Ovary (tissue), 9 donors: ENCODE results near the gene EMC8. TPM values are rescaled to one million over a fixed set of nuclear protein-coding genes. Genes with fewer than 3 reads are reported as not detected.
A peak's percentile ranks its signal among the peaks of the same experiment; 100 is the strongest.

Experiments
- DNase-seq, 5 donors: peaks; one replicate each; pipeline ENCODE4 v3.0.0-alpha.2; 2019 to 2020
- H3K27ac ChIP-seq, 2 donors: fragments of 200-600 bp; one replicate each; pipeline versions ENCODE4 v1.5.1 to v1.8.0; 2019 to 2022
- H3K27me3 ChIP-seq: fragments of 200-600 bp; one replicate; pipeline ENCODE4 v1.8.0; 2022
- H3K36me3 ChIP-seq: fragments of 200-600 bp; sonication (generic); one replicate; pipeline ENCODE4 v1.5.1; 2019
- H3K4me1 ChIP-seq: one replicate; pipeline ENCODE4 v1.8.1; 2013; ENCODE audit warnings: mild to moderate bottlenecking, moderate library complexity; ENCODE audit not compliant: insufficient read depth
- H3K4me3 ChIP-seq: fragments of 200-600 bp; sonication (generic); one replicate; pipeline ENCODE4 v1.5.1; 2017
- H3K9me3 ChIP-seq, 2 donors: fragments of 200-600 bp in 1 of 2; sonication (generic) in 1 of 2; one replicate each; pipeline versions ENCODE4 v1.5.1 to v1.8.1; 2013 to 2019; ENCODE audit warnings: mild to moderate bottlenecking in 1 of 2, moderate library complexity in 1 of 2
- CTCF ChIP-seq, 3 donors: fragments of 450-650 bp in 2 of 3; fragments of 200-600 bp in 1 of 3; IDR thresholded peaks; one replicate each; pipeline versions ENCODE4 v1.5.1 to v1.8.0; 2016 to 2022; ENCODE audit warnings: antibody characterized with exemption in 3 of 3, mild to moderate bottlenecking in 1 of 3
- EP300 ChIP-seq: sonication (generic); formaldehyde crosslinking; IDR thresholded peaks from one replicate; pipeline ENCODE4 v1.6.1; 2017; ENCODE audit warnings: antibody characterized with exemption
- POLR2A ChIP-seq: fragments of 450-650 bp; IDR thresholded peaks from one replicate; pipeline ENCODE4 v1.6.1; 2017; ENCODE audit warnings: antibody characterized with exemption, mild to moderate bottlenecking, moderate library complexity
- WGBS, 3 donors: extraction: QIAGEN DNeasy Blood & Tissue Kit in 1 of 3; methylation state at CpG; one replicate each; pipeline versions ENCODE4 v1.1.5 to v1.1.7; 2013 to 2017; 5-methylcytosine and 5-hydroxymethylcytosine counted together
- intact Hi-C, 4 donors: fragments of 100-400 bp; cut with DNase I; formaldehyde crosslinking; loops; one replicate each; pipeline versions ENCODE4 v1.11.0 to v1.15.1; 2022 to 2023
- microRNA counts: library from miRNA; unstranded; fragments of <30 nt; microRNA quantifications from one replicate; lab custom pipeline; 2016
- microRNA-seq, 3 donors: library from miRNA; unstranded; fragments of <30 nt; microRNA quantifications; one replicate each; pipeline versions ENCODE4 to v1.2.0, GENCODE V29; 2019 to 2020
- polyA plus RNA-seq, 2 donors: library from polyadenylated mRNA; stranded (reverse); fragments of 200-250 nt in 1 of 2; fragments of 350-450 nt in 1 of 2; fragmentation: Illumina TruSeq in 1 of 2; extraction: RNeasy Lipid Tissue Mini Kit (QIAGEN cat#74804) in 1 of 2; gene quantifications; one replicate each; pipeline ENCODE4 v1.2.3, GENCODE V29; 2013 to 2014
- small RNA-seq: library from RNA; depleted of rRNA; stranded (forward); fragments of <200 nt; gene quantifications from one replicate; pipeline ENCODE3, GENCODE V24; 2016
- total RNA-seq, 7 donors: library from RNA; depleted of rRNA in 2 of 7; stranded (reverse); fragments of >200 nt in 2 of 7; fragmentation: NEBNext Ultra II Directional in 3 of 7; extraction: Animal tissue kit (Norgen Biotek cat#: 25700) in 3 of 7; gene quantifications; one replicate each; pipeline versions ENCODE4 v1.1.0 to v1.2.4, GENCODE V29; 2016 to 2023
- donor health status: DM: no; HTN: no; CAD: no; lungs with moderate emphysema.
- donor health status: DM: no; HTN: no; CAD: no.
- donor health status: Bipolar disorder and iron deficiency.
- donor health status: DM: yes; HTN: yes; CAD: no.
- donor health status: DM: no; HTN: no; CAD: no.
- donor health status: DM: yes; HTN: yes; CAD: no.

The EMC8 gene
- total and polyA plus RNA-seq, 9 donors = 9.4 to 32.5 (median 20.2) TPM

GRCh38 chr16:85729452-85730185 lies 69.7 kb downstream of the EMC8 start:
- intact Hi-C loops = no loop called here
- H3K9me3 ChIP-seq = no peaks in the 10 kb centered on the region
- H3K4me1 ChIP-seq = no peaks in the 10 kb centered on the region
- no peak for DNase-seq
- WGBS, 3 donors = 77 to 85% (median 84%) methylated on average over 16 of the region's 16 CpGs
- no peaks in the 10 kb centered on the region for H3K27me3 ChIP-seq
- no peak overlapping the region for H3K27ac ChIP-seq
- TF ChIP-seq CTCF (IDR thresholded peaks at IDR 0.05) (no peak), EP300 (no peak), POLR2A (no peak)
- no peaks in the 10 kb centered on the region for H3K36me3 ChIP-seq
- H3K4me3 ChIP-seq = no peak overlapping the region

GRCh38 chr16:85728879-85729278 lies 70.5 kb downstream of the EMC8 start:
- Histone ChIP-seq H3K4me3 (no peak overlapping the region), H3K27ac (no peak overlapping the region), H3K36me3 (no peaks in the 10 kb centered on the region), H3K4me1 (no peaks in the 10 kb centered on the region), H3K27me3 (no peaks in the 10 kb centered on the region), H3K9me3 (no peaks in the 10 kb centered on the region)
- intact Hi-C loops = no loop called here
- TF ChIP-seq EP300 = no peak
- TF ChIP-seq CTCF (IDR thresholded peaks at IDR 0.05) = no peak
- no peak for TF ChIP-seq POLR2A
- 66 to 76% (median 76%) methylated on average over 7 of the region's 7 CpGs for WGBS, 3 donors
- no peak for DNase-seq

MicroRNA genes within 50 kb of the gene (microRNA counts, 767-probe panel; counts per million panel counts)
- microRNA hsa-miR-1910 (lab: Ali Mortazavi, UCI) = 530 counts per million, percentile 78 among the panel's probes with 10 or more counts

Small RNA genes lying within 50 kb of the gene (microRNA-seq; reads per million reads assigned to microRNA genes)
- gene MIR1910 = 0 reads per million in 3 donors

Small RNA genes lying within 50 kb of the gene (small RNA-seq; reads per million reads assigned to genes)
- not detected for gene RNU1-103P

Other genes starting within 250 kb of the EMC8 start
- gene GSE1, start 186.2 kb downstream of the EMC8 start, total RNA-seq = 100 to 1,000 TPM in 4 of 7 donors, 10 to 100 TPM in 3; 37.4 to 212 (median 130) TPM
- 10 to 100 TPM; 32.9 to 36.1 TPM for gene GSE1, start 186.2 kb downstream of the EMC8 start, polyA plus RNA-seq
- gene GINS2, start 110.6 kb downstream of the EMC8 start, total RNA-seq = 1 to 10 TPM in 3 of 7 donors, under 1 TPM in 4; 0.23 to 1.6 (median 0.95) TPM
- gene GINS2, start 110.6 kb downstream of the EMC8 start, polyA plus RNA-seq = 1 to 10 TPM; 1.4 to 1.6 TPM
- gene C16orf74, start 48.4 kb downstream of the EMC8 start, total RNA-seq = 1 to 10 TPM in 1 of 7 donors, under 1 TPM in 5, not detected in 1; 0.38 to 1.5 (median 0.60) TPM
- 1 to 10 TPM in 1 of 2 donors, not detected in 1; 1.2 TPM for gene C16orf74, start 48.4 kb downstream of the EMC8 start, polyA plus RNA-seq
- 100 to 1,000 TPM; 378 to 540 (median 455) TPM for gene COX4I1, start 151 bp upstream of the EMC8 start, total RNA-seq
- gene COX4I1, start 151 bp upstream of the EMC8 start, polyA plus RNA-seq = 100 to 1,000 TPM; 484 to 750 TPM
- gene IRF8, start 99.6 kb upstream of the EMC8 start, total RNA-seq = 1 to 10 TPM; 1.8 to 7.1 (median 3.6) TPM
- gene IRF8, start 99.6 kb upstream of the EMC8 start, polyA plus RNA-seq = 10 to 100 TPM in 1 of 2 donors, 1 to 10 TPM in 1; 2.3 to 24.1 TPM